GM12872 (cell line): ENCODE data around the gene TSPAN6.

Source experiments
- CTCF ChIP-seq: IDR thresholded peaks from 3 replicates; pipeline ENCODE4 v1.5.1; 2011; ENCODE audit warnings: low read depth, mild to moderate bottlenecking, low read length, moderate library complexity; ENCODE audit not compliant: insufficient read depth

The TSPAN6 gene

DNA sequence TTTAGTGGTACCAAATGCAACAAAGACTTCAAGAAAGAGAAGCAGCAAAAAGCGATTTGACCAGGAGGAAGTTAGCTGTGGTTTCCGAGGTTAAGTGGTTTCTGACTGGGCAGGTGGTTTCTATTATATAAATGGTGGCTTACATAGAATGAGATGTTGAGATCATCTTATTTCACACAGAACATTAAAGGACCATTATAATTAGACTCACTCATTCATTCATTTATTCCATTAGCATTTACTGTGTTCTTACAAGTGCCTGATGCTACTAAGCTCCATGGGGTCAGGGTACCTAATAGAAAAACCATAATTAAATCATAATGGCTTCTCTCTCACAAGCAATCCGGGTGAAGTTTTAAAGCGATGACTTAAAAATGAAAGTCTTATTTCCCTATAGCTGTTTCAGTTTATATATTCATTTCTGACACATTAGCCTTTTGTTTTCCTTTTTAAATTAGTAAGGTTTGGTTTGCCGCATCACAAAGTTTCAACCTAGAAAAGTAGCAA is 10.6 kb downstream of the TSPAN6 start:
- TF ChIP-seq CTCF: no peak

GRCh38 chrX:100623001-100623400 is 13.6 kb downstream of the TSPAN6 start:
- TF ChIP-seq CTCF: no peak

DNA sequence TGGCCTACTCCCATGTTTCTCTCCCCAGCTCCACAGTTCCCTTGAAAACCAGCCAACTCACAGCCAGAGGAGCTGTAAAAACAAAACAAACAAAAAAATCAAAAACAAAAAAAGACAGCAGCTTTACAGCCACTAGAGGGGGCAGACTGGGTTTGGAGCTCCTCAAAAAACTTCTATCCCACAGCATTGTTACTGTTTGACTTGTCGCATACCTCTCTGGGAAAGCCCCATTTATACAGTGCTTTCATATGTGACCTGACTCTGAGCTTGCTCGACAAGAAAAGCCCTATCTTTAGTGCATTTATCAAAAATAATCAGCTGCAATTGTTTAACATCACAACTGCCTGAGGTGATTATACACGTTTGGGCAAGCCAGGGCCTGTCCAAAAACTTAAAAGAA is 21.6 kb downstream of the TSPAN6 start:
- TF ChIP-seq CTCF: peak; percentile 65

DNA sequence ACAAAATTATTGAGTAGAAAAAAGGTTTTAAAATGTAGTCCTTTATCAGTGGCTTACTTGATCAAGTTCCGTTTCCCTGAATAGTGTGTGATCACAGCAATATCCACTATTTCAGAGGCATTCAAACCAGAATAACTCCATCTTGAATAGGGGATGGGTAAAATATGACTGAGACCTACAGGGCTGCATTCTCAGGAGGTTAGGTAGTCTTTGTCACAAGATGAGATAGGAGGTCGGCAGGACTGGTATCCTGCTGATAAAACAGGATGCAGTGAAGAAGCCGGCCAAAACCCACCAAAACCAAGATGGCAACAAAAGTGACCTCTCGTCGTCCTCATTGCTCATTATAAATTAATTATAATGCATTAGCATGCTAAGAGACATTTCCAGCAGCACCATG is 24.7 kb downstream of the TSPAN6 start:
- no peak for TF ChIP-seq CTCF

- no peak for TF ChIP-seq CTCF
Observed at GRCh38 chrX:100609591-100609990, 27.0 kb downstream of the TSPAN6 start.

GRCh38 chrX:100606753-100607152 is 29.9 kb downstream of the TSPAN6 start:
- no peak for TF ChIP-seq CTCF

- no peak for TF ChIP-seq CTCF
Observed at GRCh38 chrX:100600758-100601157, 35.8 kb downstream of the TSPAN6 start.

DNA sequence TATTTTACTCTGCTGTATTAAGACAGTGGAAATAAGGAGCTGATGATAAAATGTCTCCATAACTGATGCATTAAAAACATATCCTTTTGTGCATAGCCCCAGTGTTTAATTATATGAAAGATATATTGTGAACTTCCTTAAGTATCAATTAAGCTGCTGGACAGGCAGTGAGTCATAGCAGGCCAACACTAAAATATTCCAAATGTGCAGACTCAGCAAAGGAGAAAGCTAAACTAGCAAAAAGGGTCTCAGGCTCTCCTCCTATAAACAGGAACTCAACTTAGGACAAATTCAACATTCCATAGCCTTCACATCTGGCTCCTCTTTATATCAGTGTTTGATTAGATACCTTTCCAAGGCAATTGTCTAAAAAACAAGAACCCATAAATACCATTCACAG is 36.3 kb downstream of the TSPAN6 start:
- no peak for TF ChIP-seq CTCF
